Stimulated activated CD8-positive, alpha-beta memory T cell treated with anti-CD3 and anti-CD28 coated beads, Interleukin-4, amount 100 ng/mL, for 4 hours (primary cell): ENCODE measurements around the gene XXYLT1.
"Not testable (repeated sequence)": the region's sequence is repeated elsewhere in the genome, so short reads cannot be mapped to it uniquely, and the experiment has no call there.

Experiments
- DNase-seq, 2 donors: peaks; one replicate each; pipeline ENCODE4 v3.0.0-alpha.2; 2020; ENCODE audit warnings: low read depth in 2 of 2, low spot score in 1 of 2

Gene XXYLT1, protein sequence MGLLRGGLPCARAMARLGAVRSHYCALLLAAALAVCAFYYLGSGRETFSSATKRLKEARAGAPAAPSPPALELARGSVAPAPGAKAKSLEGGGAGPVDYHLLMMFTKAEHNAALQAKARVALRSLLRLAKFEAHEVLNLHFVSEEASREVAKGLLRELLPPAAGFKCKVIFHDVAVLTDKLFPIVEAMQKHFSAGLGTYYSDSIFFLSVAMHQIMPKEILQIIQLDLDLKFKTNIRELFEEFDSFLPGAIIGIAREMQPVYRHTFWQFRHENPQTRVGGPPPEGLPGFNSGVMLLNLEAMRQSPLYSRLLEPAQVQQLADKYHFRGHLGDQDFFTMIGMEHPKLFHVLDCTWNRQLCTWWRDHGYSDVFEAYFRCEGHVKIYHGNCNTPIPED

GRCh38 chr3:195270817-195271409 is at the start of gene XXYLT1:
TSS of gene XXYLT1 (minus strand) at chr3:195271159. CDS start at chr3:195271058, 101 bp downstream.
- DNase-seq: peak; percentile 69 to 80

DNA sequence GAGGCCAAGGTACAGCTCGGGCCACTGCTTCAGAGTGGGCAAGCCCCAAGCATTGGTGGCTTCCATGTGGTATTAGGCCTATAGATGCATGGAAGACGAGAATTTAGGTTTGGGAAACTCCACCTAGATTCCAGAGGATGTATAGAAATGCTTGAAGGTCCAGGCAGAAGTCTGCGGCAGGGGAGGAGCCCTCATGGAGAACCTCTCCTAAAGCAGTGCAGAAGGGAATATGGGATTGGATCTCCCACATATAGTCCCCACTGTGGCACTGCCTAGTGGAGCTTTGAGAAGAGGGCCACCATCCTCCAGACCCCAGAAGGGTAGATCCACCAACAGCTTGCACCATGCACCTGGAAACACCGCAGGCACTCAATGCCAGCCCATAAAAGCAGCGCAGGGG is 48.1 kb upstream of the XXYLT1 start:
- DNase-seq: no peak

DNA sequence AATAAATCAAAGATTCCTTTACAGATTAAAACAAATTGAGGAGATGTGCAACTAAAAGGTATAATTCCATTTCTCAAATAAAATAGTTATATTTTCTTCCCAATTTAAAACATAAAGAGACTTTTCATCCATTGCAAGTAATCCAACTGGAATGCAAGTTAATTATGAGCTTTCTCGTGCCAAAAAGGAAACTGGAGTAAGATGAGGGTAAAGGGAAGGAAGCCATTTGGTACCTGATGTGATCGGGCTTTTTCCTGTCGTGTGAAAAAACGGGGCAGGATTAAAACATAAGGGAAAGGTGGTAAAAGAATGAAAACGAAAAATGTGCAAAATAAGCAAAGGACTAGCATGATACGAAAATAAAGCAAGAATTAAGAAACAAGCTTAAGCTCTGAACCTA is 41.8 kb upstream of the XXYLT1 start:
- DNase-seq: no peak

DNA sequence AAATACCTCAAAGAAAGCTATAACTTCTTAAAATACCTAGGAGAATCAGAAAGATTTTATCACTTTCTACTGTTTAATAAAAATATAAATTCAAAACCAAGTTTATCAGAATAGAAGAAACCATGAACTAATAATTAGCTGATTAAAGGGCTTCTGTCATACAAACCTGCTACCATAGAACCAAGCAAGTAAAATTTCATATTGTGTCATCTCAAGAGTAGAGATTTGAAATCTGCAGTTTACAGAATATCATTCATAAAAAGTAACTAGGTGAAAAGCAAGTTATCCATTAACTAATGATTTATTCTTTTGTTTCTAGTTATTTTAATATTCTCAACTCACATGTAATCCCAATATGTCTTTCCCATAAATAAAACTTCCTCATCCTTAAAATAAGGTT is 36.8 kb upstream of the XXYLT1 start:
- no peak for DNase-seq

GRCh38 chr3:195306369-195306768 is 35.4 kb upstream of the XXYLT1 start:
- DNase-seq: no peak

GRCh38 chr3:195302431-195302830 is 31.5 kb upstream of the XXYLT1 start:
- DNase-seq: no peak

DNA sequence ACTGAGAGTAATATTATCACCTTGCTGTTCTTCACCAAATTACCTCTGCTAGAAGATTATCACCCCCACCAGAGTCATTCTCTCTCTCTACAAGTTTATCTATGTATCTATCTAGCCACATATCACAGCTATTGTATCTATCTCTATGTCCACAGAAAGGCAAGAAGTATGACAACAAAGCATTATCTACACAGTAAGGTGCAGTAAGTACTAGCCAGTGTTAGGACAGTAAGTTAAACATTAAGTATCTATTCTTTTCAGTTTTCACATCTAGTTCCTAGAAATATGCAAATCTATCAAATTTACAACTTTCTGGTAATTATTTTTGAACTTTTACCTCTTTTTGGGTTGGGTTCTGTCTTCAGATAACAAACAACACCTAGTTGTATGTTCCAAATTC is 26.5 kb upstream of the XXYLT1 start:
- DNase-seq: no peak

GRCh38 chr3:195296662-195297061 is 25.7 kb upstream of the XXYLT1 start:
- no peak for DNase-seq

DNA sequence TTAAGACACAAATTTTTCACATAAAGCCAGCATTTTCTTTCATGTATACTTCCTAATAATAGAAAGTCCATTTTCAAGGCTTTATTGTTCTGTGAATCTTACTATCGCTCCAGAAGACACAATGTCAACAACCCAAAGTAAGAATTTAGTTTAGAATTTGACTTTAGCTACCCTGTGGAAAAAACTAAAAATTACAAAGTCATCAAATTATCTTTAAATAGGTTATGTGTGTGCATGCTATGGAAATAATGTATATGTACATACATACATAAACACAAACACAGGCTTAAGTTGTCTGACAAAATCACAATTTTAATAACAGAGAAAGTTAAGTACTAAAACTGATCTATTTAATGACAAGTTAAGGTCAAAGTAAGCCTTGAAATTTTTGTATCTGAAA is 20.2 kb upstream of the XXYLT1 start:
- no peak for DNase-seq

DNA sequence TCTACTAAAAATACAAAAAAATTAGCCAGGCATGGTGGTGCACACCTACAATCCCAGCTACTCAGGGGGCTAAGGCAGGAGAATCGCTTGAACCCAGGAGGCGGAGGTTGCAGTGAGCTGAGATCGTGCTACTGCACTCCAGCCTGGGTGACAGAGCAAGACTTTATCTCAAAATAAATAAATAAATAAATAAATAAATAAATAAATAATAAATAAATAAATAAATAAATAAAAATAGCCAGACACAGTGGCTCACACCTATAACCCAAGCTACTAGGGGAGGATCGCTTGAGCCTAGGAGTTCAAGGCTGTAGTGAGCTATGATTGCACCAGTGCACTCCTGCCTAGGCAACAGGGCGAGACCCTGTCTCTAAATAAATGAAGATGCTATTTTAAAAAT is 19.7 kb upstream of the XXYLT1 start:
- not testable (repeated sequence) for DNase-seq

- DNase-seq: no peak
Measured at GRCh38 chr3:195286115-195286872, 15.3 kb upstream of the XXYLT1 start.

DNA sequence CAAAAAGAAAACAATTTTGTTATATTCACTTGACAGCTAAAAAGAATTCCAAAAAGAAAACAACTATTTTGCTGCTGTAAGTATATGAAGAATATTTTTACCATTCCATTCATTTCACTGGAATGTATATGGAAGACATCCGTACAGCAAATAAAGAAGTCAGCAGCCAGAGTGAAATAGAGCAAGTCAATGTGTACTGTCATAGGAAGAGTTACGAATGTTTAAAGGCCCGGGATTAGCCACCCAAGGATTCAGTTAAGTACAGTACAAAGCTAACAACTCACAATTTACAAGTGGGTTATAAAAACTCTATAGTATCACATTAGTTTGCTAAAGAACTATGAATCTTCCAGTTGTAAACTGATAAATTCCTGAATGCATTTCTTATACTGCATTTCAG is 14.4 kb upstream of the XXYLT1 start:
- DNase-seq: no peak

GRCh38 chr3:195284842-195285241 is 13.9 kb upstream of the XXYLT1 start:
- no peak for DNase-seq

DNA sequence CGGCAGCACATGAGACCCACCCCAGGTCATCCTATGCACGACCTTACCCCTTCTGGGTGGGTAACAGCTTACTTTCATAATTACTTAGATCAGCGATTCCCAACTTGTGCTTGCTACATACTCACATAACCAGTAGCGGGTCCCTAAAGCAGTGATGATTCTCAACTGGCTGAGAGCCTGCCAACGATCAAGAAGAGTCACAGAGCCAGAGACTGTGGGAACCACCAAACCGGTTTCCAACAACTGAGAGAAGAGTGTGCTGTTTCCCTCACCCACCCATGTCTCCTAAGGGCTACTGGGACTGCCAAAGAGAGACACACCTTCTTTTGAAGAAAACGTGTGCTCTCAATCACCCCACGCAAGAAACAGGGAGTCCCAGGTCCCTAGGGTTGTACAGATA is 12.0 kb upstream of the XXYLT1 start:
- DNase-seq: no peak

DNA sequence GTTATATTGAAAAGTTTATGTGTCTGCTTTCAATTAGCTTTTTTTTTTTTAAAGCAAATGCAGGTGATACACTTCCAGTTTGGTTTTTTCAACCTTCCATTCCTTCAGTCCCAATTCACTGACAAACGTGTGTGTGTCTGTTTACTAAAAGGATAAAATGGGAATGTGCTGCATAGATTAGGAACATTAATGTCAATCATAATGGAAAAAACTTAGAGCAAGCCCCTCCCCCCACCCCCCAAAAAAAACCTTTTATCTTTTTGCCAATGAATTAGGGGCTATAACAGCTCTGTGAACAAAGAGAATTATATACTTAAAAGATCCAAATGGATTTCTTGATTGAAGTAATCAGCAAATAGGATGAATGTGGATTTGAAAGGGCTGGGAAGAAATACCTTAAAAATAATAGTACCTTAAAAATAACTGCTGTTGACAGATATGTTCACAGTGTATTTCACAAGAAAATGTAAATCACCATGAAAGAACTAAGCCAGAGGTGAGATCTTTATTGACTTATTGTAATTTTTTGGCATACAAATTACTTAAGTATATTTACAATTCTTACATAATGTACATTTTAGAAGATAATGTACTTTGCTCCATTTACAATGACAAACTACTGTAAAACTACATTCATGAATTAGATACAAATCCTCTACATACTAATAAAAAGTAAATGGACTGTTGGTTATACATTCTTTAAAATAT is 3.5 kb upstream of the XXYLT1 start:
- no peak for DNase-seq

- peak; percentile 73 to 76 for DNase-seq
Measured at GRCh38 chr3:195271410-195272243, 668 bp upstream of the XXYLT1 start.

DNA sequence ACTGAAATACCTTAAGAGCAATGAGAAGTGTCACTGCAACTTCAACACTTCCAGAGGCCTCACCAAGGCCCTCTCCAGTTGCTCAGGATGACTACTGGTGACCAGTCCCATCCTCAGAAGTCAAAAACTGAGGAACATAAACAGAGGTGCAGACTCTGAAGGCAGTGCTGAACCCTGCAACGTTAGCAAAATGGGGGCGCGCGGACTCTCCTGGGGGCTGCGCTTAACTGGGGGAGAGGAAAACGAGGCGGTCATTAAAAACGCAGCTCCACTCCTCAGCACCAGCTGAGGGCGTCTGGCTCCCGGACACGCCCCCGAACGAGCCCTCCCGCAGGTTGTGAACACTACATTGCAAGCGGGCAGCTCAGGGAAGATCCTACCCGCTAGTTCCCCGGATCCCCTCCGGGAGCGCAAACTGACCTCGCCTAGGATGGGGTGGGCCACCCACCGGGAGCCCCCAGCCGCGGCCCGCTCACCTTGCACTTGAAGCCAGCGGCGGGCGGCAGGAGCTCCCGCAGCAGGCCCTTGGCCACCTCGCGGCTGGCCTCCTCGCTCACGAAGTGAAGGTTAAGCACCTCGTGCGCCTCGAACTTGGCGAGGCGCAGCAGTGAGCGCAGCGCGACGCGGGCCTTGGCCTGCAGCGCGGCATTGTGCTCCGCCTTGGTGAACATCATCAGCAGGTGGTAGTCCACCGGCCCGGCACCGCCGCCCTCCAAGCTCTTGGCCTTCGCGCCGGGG is 711 bp downstream of the XXYLT1 start:
- DNase-seq: no peak

GRCh38 chr3:195269375-195270078 is 1.4 kb downstream of the XXYLT1 start:
- DNase-seq: no peak

- no peak for DNase-seq
Measured at GRCh38 chr3:195268576-195269309, 2.2 kb downstream of the XXYLT1 start.
